Naive thymus-derived CD8-positive, alpha-beta T cell (primary cell): ENCODE results near the gene PGAM2. TPM values are rescaled to one million over a fixed set of nuclear protein-coding genes. Genes with fewer than 3 reads are reported as not detected.
A peak's percentile ranks its signal among the peaks of the same experiment; 100 is the strongest.

Experiments
- ATAC-seq, 2 donors: fragments of 150-1000 bp; cut with Tn5 transposase in 1 of 2; sonication (Bioruptor Pico), chemical (Tn5 transposase) in 1 of 2; 1 replicate in 1 of 2; 2 replicates in 1 of 2; pipeline ENCODE4 v1.10.0; 2021; ENCODE audit warnings: mild to moderate bottlenecking in 2 of 2, moderate library complexity in 2 of 2
- POLR2A ChIA-PET: fragments of 350-600 bp; sonication (Branson Sonifier 250); formaldehyde crosslinking; loops from one replicate; lab custom pipeline; 2021; ENCODE audit warnings: antibody characterized with exemption; lab: Charles Lee
- DNase-seq, 10 donors: peaks; one replicate each; pipeline versions ENCODE4 v3.0.0 to v3.0.0-alpha.2; 2020 to 2022
- H3K27ac Mint-ChIP-seq, 10 donors: one replicate each; pipeline ENCODE4 v1.8.0; 2020 to 2022; ENCODE audit warnings: mild to moderate bottlenecking in 10 of 10, mixed read lengths in 10 of 10, moderate library complexity in 4 of 10, inconsistent platforms in 1 of 10
- H3K27me3 Mint-ChIP-seq, 5 donors: one replicate each; pipeline ENCODE4 v1.8.0; 2021 to 2022; ENCODE audit warnings: mixed read lengths in 5 of 5
- H3K36me3 Mint-ChIP-seq, 3 donors: one replicate each; pipeline ENCODE4 v1.8.0; 2020 to 2022; ENCODE audit warnings: mixed read lengths in 3 of 3, mild to moderate bottlenecking in 2 of 3, inconsistent platforms in 1 of 3
- H3K4me1 Mint-ChIP-seq, 4 donors: one replicate each; pipeline ENCODE4 v1.8.0; 2021 to 2022; ENCODE audit warnings: mixed read lengths in 4 of 4
- H3K4me3 Mint-ChIP-seq, 10 donors: one replicate each; pipeline ENCODE4 v1.8.0; 2020 to 2022; ENCODE audit warnings: mild to moderate bottlenecking in 10 of 10, mixed read lengths in 10 of 10, moderate library complexity in 6 of 10, inconsistent platforms in 1 of 10
- H3K9me3 Mint-ChIP-seq, 9 donors: one replicate each; pipeline ENCODE4 v1.8.0; 2020 to 2022; ENCODE audit warnings: mixed read lengths in 9 of 9, mild to moderate bottlenecking in 3 of 9, inconsistent platforms in 1 of 9, moderate library complexity in 1 of 9
- polyA plus RNA-seq, 3 donors: library from polyadenylated mRNA; unstranded; fragments of 300-500 nt; fragmentation: Illumina TruSeq; gene quantifications; one replicate each; pipeline ENCODE4 v1.2.3, GENCODE V29; 2021
- total RNA-seq, 8 experiments: library from RNA in 2 of 8; stranded (reverse) in 2 of 8; gene quantifications; one replicate each; pipeline ENCODE4 v1.2.3 and lab custom pipeline; 2021 to 2026

The PGAM2 gene
- total RNA-seq (1 to 10 TPM; 3.3 to 3.9 TPM), polyA plus RNA-seq (not detected), total RNA-seq (lab: John Stamatoyannopoulos, UW) (0 to 0.60 (median 0.42) reads per million in 6 experiments)

DNA sequence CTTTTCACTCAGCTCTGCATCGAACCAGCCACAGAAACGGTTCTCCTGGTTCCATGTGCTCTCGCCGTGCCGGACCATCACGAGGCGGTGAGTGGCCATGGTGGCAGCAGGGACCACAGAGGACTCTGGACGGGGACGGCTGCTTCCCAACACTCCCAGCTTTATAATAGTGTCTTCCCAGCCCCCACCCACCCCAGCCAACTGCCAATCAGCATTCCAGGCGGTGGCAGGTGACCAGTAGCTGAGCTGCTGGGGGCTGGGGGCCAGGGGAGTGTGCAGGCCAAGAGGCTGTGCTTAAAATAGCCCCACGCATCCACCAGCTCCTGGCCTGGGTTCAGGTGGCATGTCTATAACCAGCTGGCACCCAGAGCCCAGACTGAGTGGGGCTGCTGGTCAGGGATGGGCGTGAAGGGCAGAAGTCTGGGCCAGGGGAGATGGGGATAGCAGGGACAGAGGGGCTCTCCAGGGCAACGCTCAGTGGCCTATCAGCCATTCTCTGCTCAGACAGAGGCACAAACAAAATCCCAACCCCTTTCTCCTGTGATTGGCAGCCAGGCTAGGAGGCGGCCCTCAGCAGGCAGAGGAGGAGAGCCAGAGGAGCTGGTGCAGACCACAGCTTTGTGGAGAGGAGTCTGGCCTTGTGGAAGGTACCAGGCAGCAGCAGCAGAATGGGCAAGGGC, at the start of gene PGAM2:
Gene PGAM2, minus strand, starts transcription at position 137 of the 680 bp plus-strand sequence. Its CDS starts 38 bp downstream, at position 99.
- POLR2A ChIA-PET = interaction anchor here (0.6 to 12.0 kb wide), 8 partner anchors 10 to 504 kb away, joined by 3 to 192 read pairs (median 8); partner anchors contain the start of genes DBNL and POLD2
- Mint-ChIP-seq H3K27me3 (no peaks in the 10 kb centered on the region), H3K4me3 (peak within 1 kb of the TSS in 4 of 10 donors; percentile 26 to 54 (median 33)), H3K9me3 (no peaks in the 10 kb centered on the region), H3K4me1 (peaks cover 23 to 41% (median 38%) of the 10 kb centered on the region in 4 donors), H3K36me3 (peaks cover 0 to 10% (median 0%) of the 10 kb centered on the region in 3 donors), H3K27ac (peak within 1 kb of the TSS; percentile 53 to 92 (median 77))
- ATAC-seq = peak; percentile 44 to 60
- DNase-seq = no peak

DNA sequence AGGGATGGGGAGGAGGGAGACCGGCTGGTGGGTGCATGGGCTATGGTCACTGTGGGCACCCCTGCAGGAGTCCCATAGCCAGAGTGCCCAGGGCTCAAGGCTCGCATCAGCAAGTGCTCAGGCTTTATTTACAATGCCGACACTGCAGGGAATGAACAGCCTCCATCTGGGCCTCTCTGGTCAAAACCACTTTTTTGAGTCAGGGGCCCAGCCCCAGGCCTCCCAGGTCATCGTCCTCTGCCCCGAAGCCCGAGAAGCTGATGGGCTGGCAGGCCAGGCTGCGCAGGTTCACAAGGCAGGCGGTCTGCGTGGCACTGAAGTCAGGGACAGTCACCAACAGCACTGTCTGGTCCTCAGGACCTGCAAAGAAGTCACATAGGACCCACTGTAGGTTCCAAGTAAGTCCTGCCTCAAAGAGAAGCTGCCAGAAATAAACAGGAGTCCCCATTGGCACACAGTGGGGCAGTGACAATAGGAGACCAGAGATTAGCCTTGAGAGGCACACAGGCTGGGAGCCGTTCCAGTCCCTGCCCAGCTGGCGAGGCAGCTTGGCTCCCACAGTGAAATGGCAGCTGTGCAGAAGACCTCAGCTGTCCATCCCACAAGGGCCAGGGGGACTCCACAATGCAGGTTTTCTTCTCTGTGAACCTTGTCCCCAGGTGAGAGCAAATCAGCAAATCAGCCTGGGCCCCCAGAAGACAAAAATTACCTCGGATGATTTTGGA, 49.4 kb upstream of the PGAM2 start:
- Mint-ChIP-seq H3K27me3 (no peaks in the 10 kb centered on the region), H3K4me3 (no peak overlapping the region), H3K9me3 (no peaks in the 10 kb centered on the region), H3K36me3 (peaks cover 0 to 52% (median 15%) of the 10 kb centered on the region in 3 donors), H3K4me1 (peaks cover under 1 to 19% (median 9%) of the 10 kb centered on the region in 4 donors), H3K27ac (peak overlapping the region in 1 of 10 donors; percentile 78)
- POLR2A ChIA-PET = interaction anchor here (1.8 kb wide), 1 partner anchor 9 kb away, joined by 6 read pairs; no protein-coding TSS in a partner anchor
- DNase-seq (no peak), ATAC-seq (no peak)

DNA sequence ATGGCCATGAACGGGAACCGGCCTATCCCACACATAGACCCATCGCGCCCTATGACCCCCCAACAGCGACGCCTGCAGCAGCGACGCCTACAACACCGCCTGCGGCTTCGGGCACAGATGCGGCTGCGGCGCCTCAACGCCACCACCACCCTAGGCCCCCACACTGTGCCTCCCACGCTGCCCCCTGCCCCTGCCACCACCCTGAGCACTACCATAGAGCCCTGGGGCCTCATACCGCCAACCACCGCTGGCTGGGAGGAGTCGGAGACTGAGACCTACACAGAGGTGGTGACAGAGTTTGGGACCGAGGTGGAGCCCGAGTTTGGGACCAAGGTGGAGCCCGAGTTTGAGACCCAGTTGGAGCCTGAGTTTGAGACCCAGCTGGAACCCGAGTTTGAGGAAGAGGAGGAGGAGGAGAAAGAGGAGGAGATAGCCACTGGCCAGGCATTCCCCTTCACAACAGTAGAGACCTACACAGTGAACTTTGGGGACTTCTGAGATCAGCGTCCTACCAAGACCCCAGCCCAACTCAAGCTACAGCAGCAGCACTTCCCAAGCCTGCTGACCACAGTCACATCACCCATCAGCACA, 48.5 kb upstream of the PGAM2 start:
- Mint-ChIP-seq H3K4me1 (peaks cover 0 to 10% (median 6%) of the 10 kb centered on the region in 4 donors), H3K27ac (peak overlapping the region in 4 of 10 donors; percentile 32 to 78 (median 51)), H3K4me3 (no peak overlapping the region), H3K9me3 (no peaks in the 10 kb centered on the region), H3K27me3 (no peaks in the 10 kb centered on the region), H3K36me3 (peaks cover 0 to 46% (median 13%) of the 10 kb centered on the region in 3 donors)
- DNase-seq = no peak
- POLR2A ChIA-PET = no interaction called here
- ATAC-seq = no peak

DNA sequence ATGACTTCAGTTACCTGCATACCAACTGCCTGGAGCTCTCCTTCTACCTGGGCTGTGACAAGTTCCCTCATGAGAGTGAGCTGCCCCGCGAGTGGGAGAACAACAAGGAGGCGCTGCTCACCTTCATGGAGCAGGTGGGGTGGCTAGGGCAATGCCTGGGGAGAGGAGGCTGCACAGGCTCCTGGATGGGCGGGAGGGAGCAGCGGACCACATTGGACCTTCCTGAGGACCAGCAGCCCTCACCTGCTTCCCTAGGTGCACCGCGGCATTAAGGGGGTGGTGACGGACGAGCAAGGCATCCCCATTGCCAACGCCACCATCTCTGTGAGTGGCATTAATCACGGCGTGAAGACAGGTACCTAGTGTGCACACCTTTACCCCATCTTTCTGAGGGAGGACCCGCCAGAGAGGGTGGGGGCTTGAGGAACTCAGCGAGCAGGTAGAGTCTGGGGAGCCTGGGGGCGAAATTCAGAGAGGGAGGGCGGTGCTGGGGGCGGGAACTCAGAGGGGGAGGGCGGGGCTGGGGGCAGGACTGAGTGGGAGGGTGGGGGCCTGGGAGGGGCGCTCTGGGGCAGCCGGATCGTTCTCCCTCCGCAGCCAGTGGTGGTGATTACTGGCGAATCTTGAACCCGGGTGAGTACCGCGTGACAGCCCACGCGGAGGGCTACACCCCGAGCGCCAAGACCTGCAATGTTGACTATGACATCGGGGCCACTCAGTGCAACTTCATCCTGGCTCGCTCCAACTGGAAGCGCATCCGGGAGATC, 47.8 kb upstream of the PGAM2 start:
- POLR2A ChIA-PET = no interaction called here
- Mint-ChIP-seq H3K4me3 (no peak overlapping the region), H3K36me3 (peaks cover 0 to 40% (median 13%) of the 10 kb centered on the region in 3 donors), H3K9me3 (no peaks in the 10 kb centered on the region), H3K27me3 (no peaks in the 10 kb centered on the region), H3K4me1 (peaks cover 0 to 10% (median 7%) of the 10 kb centered on the region in 4 donors), H3K27ac (no peak overlapping the region)
- DNase-seq (no peak), ATAC-seq (no peak)

DNA sequence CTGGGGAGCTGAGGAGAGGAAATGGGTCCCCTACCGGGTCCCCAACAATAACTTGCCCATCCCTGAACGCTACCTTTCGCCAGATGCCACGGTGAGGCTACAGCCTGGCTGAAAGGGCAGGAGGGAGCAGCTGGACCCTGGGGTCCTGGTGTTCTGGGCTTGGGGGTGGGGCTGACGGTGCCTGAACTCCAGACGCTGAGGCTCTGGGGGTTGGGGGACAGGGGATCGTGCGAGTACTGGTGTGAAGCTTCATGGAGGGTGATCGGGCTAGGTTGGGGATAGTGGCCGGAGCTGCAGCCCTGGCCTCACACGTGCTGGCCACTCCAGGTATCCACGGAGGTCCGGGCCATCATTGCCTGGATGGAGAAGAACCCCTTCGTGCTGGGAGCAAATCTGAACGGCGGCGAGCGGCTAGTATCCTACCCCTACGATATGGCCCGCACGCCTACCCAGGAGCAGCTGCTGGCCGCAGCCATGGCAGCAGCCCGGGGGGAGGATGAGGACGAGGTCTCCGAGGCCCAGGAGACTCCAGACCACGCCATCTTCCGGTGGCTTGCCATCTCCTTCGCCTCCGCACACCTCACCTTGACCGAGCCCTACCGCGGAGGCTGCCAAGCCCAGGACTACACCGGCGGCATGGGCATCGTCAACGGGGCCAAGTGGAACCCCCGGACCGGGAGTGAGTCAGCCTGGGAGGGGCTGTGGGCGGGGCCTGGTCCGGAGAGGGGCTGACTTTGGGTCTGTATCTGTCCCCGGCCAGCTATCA, 47.0 kb upstream of the PGAM2 start:
- no peaks in the 10 kb centered on the region for H3K9me3 Mint-ChIP-seq
- POLR2A ChIA-PET = no interaction called here
- H3K4me1 Mint-ChIP-seq = peaks cover 0 to 3% (median 2%) of the 10 kb centered on the region in 4 donors
- no peak overlapping the region for H3K27ac Mint-ChIP-seq
- no peaks in the 10 kb centered on the region for H3K27me3 Mint-ChIP-seq
- DNase-seq (no peak), ATAC-seq (no peak)
- peaks cover 0 to 36% (median 13%) of the 10 kb centered on the region in 3 donors for H3K36me3 Mint-ChIP-seq
- no peak overlapping the region for H3K4me3 Mint-ChIP-seq

DNA sequence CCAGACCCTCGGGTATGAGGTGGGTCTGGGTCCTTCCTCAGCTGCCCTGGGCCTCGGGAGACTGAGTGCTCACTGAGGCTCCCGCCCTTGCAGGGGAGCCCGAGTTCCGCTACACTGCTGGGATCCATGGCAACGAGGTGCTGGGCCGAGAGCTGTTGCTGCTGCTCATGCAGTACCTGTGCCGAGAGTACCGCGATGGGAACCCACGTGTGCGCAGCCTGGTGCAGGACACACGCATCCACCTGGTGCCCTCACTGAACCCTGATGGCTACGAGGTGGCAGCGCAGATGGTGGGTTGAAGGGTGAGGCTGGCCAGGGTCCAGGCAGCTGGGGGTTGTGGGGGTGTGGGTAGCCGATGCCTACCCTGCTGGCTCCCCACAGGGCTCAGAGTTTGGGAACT, 46.4 kb upstream of the PGAM2 start:
- ATAC-seq = no peak
- Mint-ChIP-seq H3K4me3 (no peak overlapping the region), H3K27ac (peak overlapping the region in 1 of 10 donors; percentile 75), H3K36me3 (peaks cover 0 to 30% (median 13%) of the 10 kb centered on the region in 3 donors), H3K9me3 (no peaks in the 10 kb centered on the region), H3K27me3 (no peaks in the 10 kb centered on the region), H3K4me1 (peaks cover 0 to 3% (median 0%) of the 10 kb centered on the region in 4 donors)
- POLR2A ChIA-PET = no interaction called here
- DNase-seq = no peak

DNA sequence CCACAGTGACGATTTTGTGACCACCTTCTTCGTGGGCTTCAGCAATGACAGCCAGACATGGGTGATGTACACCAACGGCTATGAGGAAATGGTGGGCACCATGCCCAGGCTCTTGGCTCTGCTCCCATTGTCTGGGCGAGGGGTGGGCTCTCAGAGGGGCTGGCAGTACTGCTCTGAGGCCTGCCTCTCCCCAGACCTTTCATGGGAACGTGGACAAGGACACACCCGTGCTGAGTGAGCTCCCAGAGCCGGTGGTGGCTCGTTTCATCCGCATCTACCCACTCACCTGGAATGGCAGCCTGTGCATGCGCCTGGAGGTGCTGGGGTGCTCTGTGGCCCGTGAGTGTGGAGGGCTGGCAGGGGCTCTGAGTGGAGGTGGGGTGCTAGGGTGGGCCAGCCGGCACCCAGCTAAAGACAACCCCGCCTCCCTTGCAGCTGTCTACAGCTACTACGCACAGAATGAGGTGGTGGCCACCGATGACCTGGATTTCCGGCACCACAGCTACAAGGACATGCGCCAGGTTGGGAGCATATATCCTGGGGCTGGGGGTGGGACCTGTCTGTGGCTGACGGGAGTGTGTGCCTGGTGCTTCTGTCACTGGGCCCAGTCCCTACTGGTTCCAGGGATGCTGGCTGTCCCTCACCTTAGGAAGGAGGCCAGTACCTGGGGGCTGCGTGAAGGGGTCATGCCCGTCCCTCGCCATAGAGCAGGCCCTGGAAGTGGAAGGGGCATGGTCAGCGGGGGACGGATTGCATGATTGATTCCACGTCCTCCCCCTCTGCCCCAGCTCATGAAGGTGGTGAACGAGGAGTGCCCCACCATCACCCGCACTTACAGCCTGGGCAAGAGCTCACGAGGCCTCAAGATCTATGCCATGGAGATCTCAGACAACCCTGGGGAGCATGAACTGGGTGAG, 45.6 kb upstream of the PGAM2 start:
- DNase-seq (no peak), ATAC-seq (no peak)
- Mint-ChIP-seq H3K9me3 (no peaks in the 10 kb centered on the region), H3K4me1 (peaks cover 4 to 5% (median 5%) of the 10 kb centered on the region in 4 donors), H3K27me3 (no peaks in the 10 kb centered on the region), H3K27ac (peak overlapping the region in 1 of 10 donors; percentile 62), H3K36me3 (peaks cover 0 to 29% (median 13%) of the 10 kb centered on the region in 3 donors), H3K4me3 (no peak overlapping the region)
- POLR2A ChIA-PET = interaction anchor here (0.6 to 1.0 kb wide), 2 partner anchors 26 to 66 kb away, joined by 3 read pairs; partner anchors contain the start of gene DBNL

DNA sequence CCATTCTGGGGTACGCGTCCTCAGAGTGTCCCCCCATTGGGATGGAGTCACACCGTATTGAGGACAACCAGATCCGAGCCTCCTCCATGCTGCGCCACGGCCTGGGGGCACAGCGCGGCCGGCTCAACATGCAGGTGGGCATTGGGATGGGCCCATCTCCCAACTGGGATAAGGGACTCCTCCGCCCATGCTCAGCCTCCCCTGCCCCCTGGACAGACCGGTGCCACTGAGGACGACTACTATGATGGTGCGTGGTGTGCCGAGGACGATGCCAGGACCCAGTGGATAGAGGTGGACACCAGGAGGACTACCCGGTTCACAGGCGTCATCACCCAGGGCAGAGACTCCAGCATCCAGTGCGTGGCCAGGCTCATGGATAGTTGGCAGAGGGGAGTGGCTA, 44.6 kb upstream of the PGAM2 start:
- no peak for ATAC-seq
- no peaks in the 10 kb centered on the region for H3K9me3 Mint-ChIP-seq
- no peak overlapping the region for H3K4me3 Mint-ChIP-seq
- POLR2A ChIA-PET = interaction anchor here (0.7 to 1.0 kb wide), 2 partner anchors 21 to 91 kb away, joined by 3 to 4 read pairs; partner anchors contain the start of gene YKT6
- H3K36me3 Mint-ChIP-seq = peaks cover 0 to 29% (median 13%) of the 10 kb centered on the region in 3 donors
- no peak overlapping the region for H3K27ac Mint-ChIP-seq
- H3K27me3 Mint-ChIP-seq = no peaks in the 10 kb centered on the region
- no peak for DNase-seq
- H3K4me1 Mint-ChIP-seq = peaks cover 13 to 15% (median 14%) of the 10 kb centered on the region in 4 donors

DNA sequence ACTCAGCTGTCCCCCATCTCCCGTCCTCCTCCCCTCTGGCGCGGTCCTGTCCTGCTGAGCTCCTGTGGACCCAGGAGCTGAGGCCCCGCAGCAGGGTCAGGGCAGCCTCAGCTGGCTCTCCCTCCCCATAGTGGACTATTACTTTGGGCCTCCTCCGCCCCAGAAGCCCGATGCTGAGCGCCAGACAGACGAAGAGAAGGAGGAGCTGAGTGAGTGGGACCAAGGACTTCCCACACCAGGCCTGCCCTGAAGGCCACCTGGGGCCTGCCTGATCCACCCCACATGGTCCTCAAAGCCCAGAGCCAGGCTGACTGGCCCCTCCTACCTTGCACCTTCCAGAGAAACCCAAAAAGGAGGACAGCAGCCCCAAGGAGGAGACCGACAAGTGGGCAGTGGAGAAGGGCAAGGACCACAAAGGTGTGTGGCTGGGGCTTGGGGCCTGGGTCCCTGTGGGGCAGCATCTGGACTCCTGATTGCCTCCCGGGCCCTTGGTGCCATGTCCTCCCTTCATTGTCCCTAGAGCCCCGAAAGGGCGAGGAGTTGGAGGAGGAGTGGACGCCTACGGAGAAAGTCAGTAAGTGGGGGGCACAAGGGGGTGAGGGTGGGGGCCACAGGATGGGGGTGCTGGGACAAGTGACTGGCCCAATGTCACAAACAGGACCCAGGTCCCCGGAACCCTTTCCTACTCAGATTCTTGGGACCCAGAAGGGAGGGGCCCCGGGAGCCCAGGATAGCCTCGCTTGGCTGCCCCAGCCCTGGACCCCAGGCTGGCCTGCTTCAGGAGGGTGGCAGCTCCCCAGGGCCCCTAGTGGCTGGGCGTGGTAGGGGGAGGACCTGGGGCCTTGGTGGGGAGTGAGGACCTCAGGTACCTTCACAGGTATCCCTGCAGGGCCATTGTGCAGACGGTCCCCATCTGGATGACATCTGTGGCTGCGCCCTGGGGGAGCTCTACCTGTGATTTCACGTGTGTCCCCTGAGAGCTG, 43.7 kb upstream of the PGAM2 start:
- peaks cover 0 to 22% (median 12%) of the 10 kb centered on the region in 3 donors for H3K36me3 Mint-ChIP-seq
- no peaks in the 10 kb centered on the region for H3K27me3 Mint-ChIP-seq
- POLR2A ChIA-PET = interaction anchor here (0.7 to 1.0 kb wide), 2 partner anchors 22 to 92 kb away, joined by 3 to 4 read pairs; partner anchors contain the start of gene YKT6
- no peak for DNase-seq
- no peak for ATAC-seq
- H3K4me3 Mint-ChIP-seq = no peak overlapping the region
- peaks cover 13 to 17% (median 15%) of the 10 kb centered on the region in 4 donors for H3K4me1 Mint-ChIP-seq
- no peaks in the 10 kb centered on the region for H3K9me3 Mint-ChIP-seq
- no peak overlapping the region for H3K27ac Mint-ChIP-seq
